Brain microvascular endothelial cell (primary cell): ENCODE data around the gene RFLNA.

Source experiments
- DNase-seq: peaks from one replicate; pipeline ENCODE4 v3.0.0-alpha.2; 2020
- H3K27ac ChIP-seq: fragments of 250-450 bp; sonication (Bioruptor Pico); 2 replicates; pipeline ENCODE4 v1.5.1; 2020; ENCODE audit warnings: mild to moderate bottlenecking, moderate library complexity
- H3K27me3 ChIP-seq: fragments of 250-450 bp; sonication (Bioruptor Pico); replicated peaks from 2 replicates; pipeline ENCODE4 v1.5.1; 2020; ENCODE audit warnings: mild to moderate bottlenecking
- H3K36me3 ChIP-seq: fragments of 250-450 bp; sonication (Bioruptor Pico); replicated peaks from 2 replicates; pipeline ENCODE4 v1.5.1; 2020; ENCODE audit warnings: mild to moderate bottlenecking
- H3K4me3 ChIP-seq: 2 replicates; pipeline ENCODE4 v1.5.1; 2011; ENCODE audit warnings: low read depth, mild to moderate bottlenecking, control low read depth, low read length, moderate library complexity
- in situ Hi-C: cut with HindIII; loops from 2 replicates; pipeline ENCODE4 v1.10.0; 2017; ENCODE audit warnings: low sequenced_read_pairs, low pct_ligation_motif_present
- TF ChIP-seq, protein P1 (sequence below): IDR thresholded peaks from 2 replicates; pipeline ENCODE4 v1.5.1; 2011; ENCODE audit warnings: low read depth, mild to moderate bottlenecking, moderate library complexity, low read length, control low read depth, inconsistent platforms; ENCODE audit errors: missing control alignments

The RFLNA gene

GRCh38 chr12:124302807-124303578 is 8.1 kb downstream of the RFLNA start:
- H3K27me3 ChIP-seq = peaks cover 7% of the 10 kb centered on the region
- TF ChIP-seq, protein P1, sequence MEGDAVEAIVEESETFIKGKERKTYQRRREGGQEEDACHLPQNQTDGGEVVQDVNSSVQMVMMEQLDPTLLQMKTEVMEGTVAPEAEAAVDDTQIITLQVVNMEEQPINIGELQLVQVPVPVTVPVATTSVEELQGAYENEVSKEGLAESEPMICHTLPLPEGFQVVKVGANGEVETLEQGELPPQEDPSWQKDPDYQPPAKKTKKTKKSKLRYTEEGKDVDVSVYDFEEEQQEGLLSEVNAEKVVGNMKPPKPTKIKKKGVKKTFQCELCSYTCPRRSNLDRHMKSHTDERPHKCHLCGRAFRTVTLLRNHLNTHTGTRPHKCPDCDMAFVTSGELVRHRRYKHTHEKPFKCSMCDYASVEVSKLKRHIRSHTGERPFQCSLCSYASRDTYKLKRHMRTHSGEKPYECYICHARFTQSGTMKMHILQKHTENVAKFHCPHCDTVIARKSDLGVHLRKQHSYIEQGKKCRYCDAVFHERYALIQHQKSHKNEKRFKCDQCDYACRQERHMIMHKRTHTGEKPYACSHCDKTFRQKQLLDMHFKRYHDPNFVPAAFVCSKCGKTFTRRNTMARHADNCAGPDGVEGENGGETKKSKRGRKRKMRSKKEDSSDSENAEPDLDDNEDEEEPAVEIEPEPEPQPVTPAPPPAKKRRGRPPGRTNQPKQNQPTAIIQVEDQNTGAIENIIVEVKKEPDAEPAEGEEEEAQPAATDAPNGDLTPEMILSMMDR = no peak
- H3K27ac ChIP-seq = no peak overlapping the region
- DNase-seq = no peak
- H3K36me3 ChIP-seq = no peaks in the 10 kb centered on the region
- H3K4me3 ChIP-seq = no peak overlapping the region
- in situ Hi-C loops = no loop called here

- no peaks in the 10 kb centered on the region for H3K27me3 ChIP-seq
- in situ Hi-C loops = no loop called here
- H3K4me3 ChIP-seq = no peak overlapping the region
- no peak overlapping the region for H3K27ac ChIP-seq
- TF ChIP-seq, protein P1 = no peak
- no peaks in the 10 kb centered on the region for H3K36me3 ChIP-seq
- no peak for DNase-seq
Observed at GRCh38 chr12:124303579-124304313, 8.9 kb downstream of the RFLNA start.

DNA sequence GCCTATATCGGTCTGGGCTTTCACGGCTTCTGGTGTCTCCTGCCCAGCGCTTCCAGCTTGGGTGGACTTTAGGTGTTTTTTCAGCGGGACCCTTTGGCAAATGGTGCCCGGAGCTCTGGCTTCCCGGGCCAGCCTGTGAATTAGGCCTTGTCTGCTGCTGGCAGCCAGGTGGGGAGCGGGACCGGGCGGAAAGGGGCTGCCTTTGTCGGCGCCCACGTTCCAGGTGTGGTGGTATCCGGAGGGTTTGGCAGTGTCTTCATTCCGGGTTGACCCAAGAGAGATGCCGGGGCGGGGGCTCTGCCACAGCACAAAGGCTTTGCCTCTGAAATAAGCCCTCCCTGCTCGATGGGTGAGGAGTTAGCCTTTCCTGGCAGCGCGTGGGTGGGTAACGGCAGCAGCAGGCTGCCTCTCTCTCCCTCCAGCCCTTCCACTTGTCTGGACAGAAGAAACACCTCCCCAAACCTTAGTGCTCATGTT is 9.5 kb downstream of the RFLNA start:
- TF ChIP-seq, protein P1 = no peak
- DNase-seq = no peak
- in situ Hi-C loops = no loop called here
- Histone ChIP-seq H3K4me3 (no peak overlapping the region), H3K27ac (no peak overlapping the region), H3K36me3 (no peaks in the 10 kb centered on the region), H3K27me3 (no peaks in the 10 kb centered on the region)

DNA sequence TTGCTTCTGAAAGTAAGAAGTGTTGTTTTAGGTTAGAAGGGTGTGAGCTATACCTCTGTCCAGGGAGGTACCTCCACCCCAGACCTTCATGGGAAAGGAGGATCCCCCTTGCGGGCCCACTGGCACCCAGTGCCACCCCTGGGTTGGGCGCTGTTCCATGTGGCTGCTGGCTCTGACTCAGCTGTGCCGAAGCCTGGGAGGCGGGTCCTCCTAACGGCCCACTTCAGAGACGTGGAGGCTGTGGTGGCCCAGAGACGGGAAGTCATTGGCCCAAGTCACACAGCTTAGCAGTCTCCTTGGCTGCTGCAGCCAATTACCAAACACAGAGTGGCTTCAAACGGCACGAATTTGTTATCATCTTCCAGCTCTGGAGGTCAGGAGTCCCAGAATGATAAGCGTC is 10.2 kb downstream of the RFLNA start:
- H3K27me3 ChIP-seq = no peaks in the 10 kb centered on the region
- no peak overlapping the region for H3K4me3 ChIP-seq
- no peak overlapping the region for H3K27ac ChIP-seq
- DNase-seq = no peak
- H3K36me3 ChIP-seq = no peaks in the 10 kb centered on the region
- in situ Hi-C loops = no loop called here
- TF ChIP-seq, protein P1 = no peak

- no peaks in the 10 kb centered on the region for H3K36me3 ChIP-seq
- in situ Hi-C loops = no loop called here
- TF ChIP-seq, protein P1 = no peak
- DNase-seq = no peak
- H3K27ac ChIP-seq = no peak overlapping the region
- no peak overlapping the region for H3K4me3 ChIP-seq
- H3K27me3 ChIP-seq = no peaks in the 10 kb centered on the region
Observed at GRCh38 chr12:124305776-124306685, 11.1 kb downstream of the RFLNA start.
